K562 (cell line): Measurements from ENCODE around the gene NMT2. TPM values are rescaled to one million over a fixed set of nuclear protein-coding genes. Genes with fewer than 3 reads are reported as not detected.

Experiments used
- CTCFL ChIP-seq: IDR thresholded peaks from 2 replicates; pipeline ENCODE4 v1.6.1; 2011; ENCODE audit warnings: borderline replicate concordance, low read depth, mild to moderate bottlenecking, moderate library complexity, low read length; ENCODE audit not compliant: insufficient read depth, poor library complexity, severe bottlenecking
- E2F6 ChIP-seq, 2 experiments: IDR thresholded peaks; 2 replicates each; pipeline ENCODE4 v1.6.1; 2011; ENCODE audit warnings: borderline replicate concordance in 1 of 2, control low read depth in 1 of 2, low read depth in 1 of 2, low read length in 1 of 2, mild to moderate bottlenecking in 1 of 2, mixed read lengths in 1 of 2, moderate library complexity in 1 of 2; ENCODE audit not compliant: insufficient read depth in 1 of 2, insufficient read length in 1 of 2, poor library complexity in 1 of 2, severe bottlenecking in 1 of 2; ENCODE audit errors: extremely low read depth in 1 of 2
- FOXP1 ChIP-seq: sonication (generic); formaldehyde crosslinking; IDR thresholded peaks from 2 replicates; pipeline ENCODE4 v1.8.0; 2022; ENCODE audit warnings: mild to moderate bottlenecking, missing genetic modification reagents
- KLF16 ChIP-seq: IDR thresholded peaks from 2 replicates; pipeline ENCODE4 v1.6.1; 2016; ENCODE audit warnings: antibody characterized with exemption
- REST ChIP-seq, 2 experiments: fragments of 450-650 bp; formaldehyde crosslinking in 1 of 2; IDR thresholded peaks; 2 replicates each; pipeline versions ENCODE4 v1.4.0 to v1.6.1; 2014 to 2020; ENCODE audit warnings: mild to moderate bottlenecking in 2 of 2, borderline replicate concordance in 1 of 2, low read depth in 1 of 2
- ZNF395 ChIP-seq: fragments of 200-800 bp; sonication (Bioruptor generic); IDR thresholded peaks from 2 replicates; pipeline ENCODE4 v1.6.1; 2017; ENCODE audit warnings: missing genetic modification characterization, missing compliant biosample characterization
- polyA plus RNA-seq, 8 experiments: library from polyadenylated mRNA; depleted of rRNA in 4 of 8; stranded (reverse) in 5 of 8; unstranded in 3 of 8; fragments of >200 nt; fragmentation: Nextera tagmentation in 2 of 8; fragmentation: Illumina TruSeq in 1 of 8; extraction: Ambion mirVana in 2 of 8; extraction: Trizol in 1 of 8; gene quantifications; 2 replicates each; pipeline versions ENCODE4 v1.2.1 to v1.2.3, GENCODE V29; 2011 to 2014; ENCODE audit warnings: inconsistent platforms in 1 of 8, missing spikeins in 1 of 8
- total RNA-seq, 7 experiments: library from RNA; depleted of rRNA in 6 of 7; stranded (reverse); fragments of >200 nt in 6 of 7; fragmentation: Illumina TruSeq in 2 of 7; extraction: Trizol in 2 of 7; gene quantifications; 2 replicates each; pipeline versions ENCODE4 v1.2.1 to v1.2.3, GENCODE V29; 2011 to 2021; ENCODE audit warnings: low replicate concordance in 1 of 7

Gene NMT2
- total and polyA plus RNA-seq, 9 of the 15 experiments (the other 6 are each of a cell fraction or from before 2014, with no cell fraction given), result 5.2 to 15.9 (median 10.8) TPM

- TF ChIP-seq CTCFL (peak; percentile 71), E2F6 (IDR thresholded peaks at IDR 0.05; ENCODE audit: borderline replicate concordance in 1 of 2, extremely low read depth in 1 of 2, insufficient read depth in 1 of 2, insufficient read length in 1 of 2, low read depth in 1 of 2, low read length in 1 of 2, poor library complexity in 1 of 2, severe bottlenecking in 1 of 2) (peak in 1 of 2 experiments; percentile 63), ZNF395 (CRISPR knock-in tag) (no peak), KLF16 (no peak), REST (IDR thresholded peaks at IDR 0.05; ENCODE audit: borderline replicate concordance) (0 out of 2 replicates have a peak, but pooled peaks have one; percentile 27), REST (CRISPR knock-in tag; IDR thresholded peaks at IDR 0.05; ENCODE audit: low read depth) (no peak), FOXP1 (CRISPR knock-in tag) (peak; percentile 49; the same call in 1 of the 2 replicates)
Measured at GRCh38 chr10:15168291-15168785, at the start of gene NMT2 (continued).
